HTR-8/SVneo (cell line): ENCODE results near the gene NDUFB7.

Experiments used
- DNase-seq: peaks from one replicate; pipeline ENCODE4 v3.0.0; 2011; ENCODE audit warnings: low spot score, mixed read lengths; ENCODE audit not compliant: insufficient read length
- FAIRE-seq: peaks from 2 replicates; lab custom pipeline; 2011; peaks lifted over from hg19 to GRCh38; lab: Jason Lieb, UNC

NDUFB7 gene

DNA sequence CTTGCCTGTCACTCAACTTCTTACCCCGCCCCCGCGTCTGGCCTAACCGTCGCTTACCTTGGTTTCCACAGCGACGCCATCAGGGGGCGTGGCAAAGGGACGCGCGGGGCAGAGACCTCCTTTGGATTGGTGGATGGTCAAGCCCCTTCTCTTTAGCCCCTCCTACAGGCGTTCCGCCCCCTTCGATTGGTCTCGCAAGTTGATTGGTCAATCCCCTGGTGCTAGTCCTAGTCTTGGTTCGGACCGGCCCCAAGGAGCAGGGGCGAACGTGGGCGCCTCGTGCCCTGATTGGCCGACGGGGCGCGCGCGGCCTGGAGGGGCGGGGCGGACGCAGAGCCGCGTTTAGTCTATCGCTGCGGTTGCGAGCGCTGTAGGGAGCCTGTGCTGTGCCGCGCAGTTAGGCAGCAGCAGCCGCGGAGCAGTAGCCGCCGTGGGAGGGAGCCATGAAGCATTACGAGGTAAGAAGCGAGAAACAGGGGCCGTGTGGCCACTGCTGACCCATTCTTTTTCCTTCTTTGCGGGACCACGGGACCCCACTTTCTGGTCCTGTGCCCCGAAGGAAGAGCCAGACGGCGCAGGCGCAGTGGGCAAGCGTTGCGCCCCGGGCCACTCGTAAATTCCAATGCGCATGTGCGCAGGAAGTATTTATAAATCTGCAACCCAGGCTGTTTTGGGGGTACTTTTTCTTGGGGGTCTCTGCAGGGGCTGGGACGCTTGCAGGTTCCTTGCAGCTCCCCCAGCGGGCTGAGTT is 42.4 kb downstream of the NDUFB7 start, which contains the start of gene TECR:
Gene TECR, plus strand, starts transcription at position 341 of the 751 bp plus-strand sequence. Its CDS starts 103 bp downstream, at position 444.
- FAIRE-seq: peak; percentile 96
- DNase-seq: peak; percentile 99

DNA sequence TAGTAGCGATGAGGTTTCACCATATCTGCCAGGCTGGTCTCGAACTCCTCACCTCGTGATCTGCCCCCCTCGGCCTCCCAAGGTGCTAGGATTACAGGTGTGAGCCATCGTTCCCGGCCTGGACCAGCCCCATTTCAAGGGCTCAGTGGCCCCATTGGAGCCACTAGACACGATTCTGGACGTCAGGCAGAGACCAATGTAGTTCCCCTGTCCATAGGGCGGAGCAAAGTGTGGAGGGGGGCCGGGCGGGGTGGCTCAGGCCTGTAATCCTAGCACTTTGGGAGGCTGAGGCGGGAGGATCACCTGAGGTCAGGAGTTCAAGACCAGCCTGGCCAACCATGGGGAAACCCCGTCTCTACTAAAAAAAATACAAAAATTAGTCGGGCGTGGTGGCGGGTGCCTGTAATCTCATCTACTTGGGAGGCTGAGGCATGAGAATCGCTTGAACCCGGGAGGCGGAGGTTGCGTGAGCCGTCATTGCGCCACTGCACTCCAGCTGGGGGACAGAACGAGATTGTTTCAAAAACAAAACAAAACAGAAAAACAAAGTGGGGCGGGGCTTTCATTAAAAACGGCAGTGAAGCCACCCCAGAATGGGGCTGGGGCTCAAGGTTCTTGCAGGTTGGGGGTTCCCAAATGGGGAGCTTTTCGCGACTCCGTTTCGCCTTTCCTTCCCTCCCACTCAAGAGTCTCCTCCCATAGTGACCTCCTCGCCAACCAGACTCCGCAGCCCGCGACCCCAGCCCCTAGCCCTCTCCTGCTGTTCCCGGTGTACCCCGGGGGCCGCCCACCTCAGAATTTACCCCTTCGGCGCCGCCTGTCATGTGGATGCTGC is 43.2 kb downstream of the NDUFB7 start:
- no peak for DNase-seq
- no peak for FAIRE-seq

DNA sequence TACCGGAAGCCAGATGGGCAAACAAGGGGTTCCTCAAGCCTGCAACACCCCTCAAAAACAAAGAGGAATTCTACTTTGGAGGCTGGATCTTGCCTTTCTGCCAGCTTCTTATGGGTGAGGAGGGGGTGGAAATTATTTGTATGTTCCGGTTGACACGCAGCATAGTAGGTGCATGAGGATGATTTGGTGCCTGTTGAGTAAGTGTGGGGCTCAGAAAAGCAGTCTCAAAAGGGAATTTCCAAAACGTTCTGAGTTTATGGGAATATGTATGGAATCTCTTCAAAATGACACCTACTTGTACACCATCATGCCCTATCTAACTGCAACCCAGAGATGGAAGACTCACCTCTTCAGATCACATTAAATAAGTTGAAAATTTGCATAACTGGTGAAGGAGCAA is 45.4 kb downstream of the NDUFB7 start:
- DNase-seq (no peak), FAIRE-seq (no peak)

DNA sequence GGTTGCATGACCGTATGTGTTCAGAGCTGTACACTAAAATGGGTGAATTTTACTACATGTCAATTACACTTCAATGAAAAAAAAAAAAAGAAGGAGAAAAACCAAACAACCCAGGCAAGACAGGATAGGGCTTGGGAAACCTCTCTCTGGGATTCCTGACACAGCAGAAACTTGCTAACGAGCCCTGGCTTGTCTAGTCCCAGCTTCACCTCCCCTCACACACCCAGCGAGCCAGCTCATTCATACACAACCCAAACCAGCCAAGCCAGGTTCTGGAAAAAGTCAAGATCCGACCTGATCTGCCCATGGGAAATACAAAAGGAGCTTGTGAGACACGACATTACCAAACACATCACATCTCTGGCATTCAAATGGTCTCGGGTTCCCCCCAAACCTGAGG is 46.1 kb downstream of the NDUFB7 start:
- FAIRE-seq (no peak), DNase-seq (no peak)

GRCh38 chr19:14520543-14520942 is 51.3 kb downstream of the NDUFB7 start:
- no peak for FAIRE-seq
- no peak for DNase-seq

GRCh38 chr19:14519860-14520407 is 51.9 kb downstream of the NDUFB7 start:
- no peak for FAIRE-seq
- no peak for DNase-seq

DNA sequence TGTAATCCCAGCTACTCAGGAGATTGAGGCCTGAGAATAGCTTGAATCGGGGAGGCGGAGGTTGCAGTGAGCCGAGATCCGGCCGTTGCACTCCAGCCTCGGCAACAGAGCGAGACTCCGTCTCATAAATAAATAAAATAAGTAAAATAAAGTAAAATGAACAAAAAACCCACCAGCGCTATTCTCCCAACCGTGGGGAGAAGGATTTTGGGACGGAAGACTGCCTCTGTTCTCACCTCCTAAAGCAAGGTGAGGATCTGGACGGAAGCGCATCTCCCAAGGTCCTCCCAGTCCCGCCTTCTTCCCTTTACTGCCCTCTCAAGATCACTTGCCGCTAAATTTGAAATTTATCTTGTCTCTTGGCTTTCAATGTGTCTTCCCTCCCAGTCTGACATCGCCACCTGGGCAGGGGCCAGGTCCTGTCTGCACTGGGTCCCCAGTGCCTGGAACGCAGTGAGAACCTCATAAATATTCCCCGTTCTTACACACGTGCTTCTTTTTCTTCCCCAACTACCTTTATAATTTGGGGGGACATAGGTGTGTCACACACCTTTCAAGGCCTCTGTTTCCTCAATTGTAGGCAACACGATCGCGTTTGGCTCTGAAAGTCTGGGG is 52.5 kb downstream of the NDUFB7 start:
- no peak for DNase-seq
- no peak for FAIRE-seq

- FAIRE-seq: no peak
- DNase-seq: peak; percentile 86
Observed at GRCh38 chr19:14517840-14518505, 53.9 kb downstream of the NDUFB7 start, which contains the start of gene DNAJB1. TSS of gene DNAJB1 (minus strand) at chr19:14518397. CDS start at chr19:14518349, 48 bp downstream.

GRCh38 chr19:14517446-14517839 is 54.4 kb downstream of the NDUFB7 start:
- no peak for DNase-seq

DNA sequence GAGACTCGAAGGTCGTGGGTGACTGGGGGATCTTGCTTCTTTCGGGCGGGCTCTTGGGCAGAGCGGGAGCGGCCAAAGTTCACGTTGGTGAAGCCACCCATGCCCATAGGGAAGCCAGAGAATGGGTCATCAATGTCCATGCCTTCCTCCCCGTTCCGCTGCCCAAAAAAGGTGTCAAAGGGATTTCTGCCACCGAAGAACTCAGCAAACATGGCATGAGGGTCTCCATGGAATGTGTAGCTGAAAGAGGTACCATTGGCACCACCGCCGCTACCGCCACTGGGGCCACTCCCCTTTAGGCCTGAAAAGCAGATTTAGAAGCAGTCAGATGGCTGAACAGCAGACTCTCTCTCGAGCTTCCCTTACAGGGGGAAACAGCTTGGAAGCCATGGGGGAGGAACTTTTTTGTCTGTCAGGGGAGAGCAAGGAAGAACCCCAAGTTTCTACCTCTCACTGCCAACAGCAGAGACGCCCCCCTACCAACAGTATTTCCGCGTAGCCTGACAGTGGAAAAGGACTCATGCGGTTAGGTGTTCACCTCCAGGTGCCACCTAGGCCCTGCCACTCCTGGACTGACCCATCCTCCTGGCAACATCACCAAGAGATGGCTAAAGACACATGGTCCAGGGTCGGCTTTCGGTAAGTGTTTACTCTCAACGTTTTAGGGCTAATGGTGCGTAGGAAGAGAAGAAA is 55.0 kb downstream of the NDUFB7 start:
- DNase-seq: no peak
- FAIRE-seq: no peak

More at GRCh38 chr19:14517446-14517839, 54.4 kb downstream of the NDUFB7 start:
- no peak for FAIRE-seq
